Measurements from ENCODE around the gene CCDC83. TPM values are rescaled to one million over a fixed set of nuclear protein-coding genes. Genes with fewer than 3 reads are reported as not detected.
"Not testable (repeated sequence)": the region's sequence is repeated elsewhere in the genome, so short reads cannot be mapped to it uniquely, and the experiment has no call there.

The CCDC83 gene
- polyA plus RNA-seq, 2 donors: not detected

- not testable (repeated sequence) for H3K27ac ChIP-seq (ENCODE audit: low read depth in 2 of 2, low read length in 1 of 2); H3K36me3 ChIP-seq (ENCODE audit: control insufficient read depth in 2 of 2, insufficient read depth in 2 of 2, low read length in 1 of 2); H3K9me3 ChIP-seq (ENCODE audit: control insufficient read depth in 2 of 2, insufficient read depth in 1 of 2, low read depth in 1 of 2, low read length in 1 of 2); H3K27me3 ChIP-seq (ENCODE audit: control insufficient read depth in 1 of 2, insufficient read depth in 2 of 2, low read length in 2 of 2); H3K4me3 ChIP-seq (ENCODE audit: low read depth in 1 of 2, low read length in 2 of 2); H3K4me1 ChIP-seq (ENCODE audit: control insufficient read depth in 2 of 2, insufficient read depth in 2 of 2, low read length in 1 of 2)
- WGBS, 2 donors: 61 to 68% methylated on average over 2 of the region's 2 CpGs
Observed at GRCh38 chr11:85926653-85927214, 71.6 kb downstream of the CCDC83 start.

GRCh38 chr11:85930879-85931366 is 75.7 kb downstream of the CCDC83 start:
- H3K4me3 ChIP-seq (ENCODE audit: low read depth in 1 of 2, low read length in 2 of 2): no peak overlapping the region
- WGBS, 2 donors: 72 to 79% methylated on average over 11 of the region's 11 CpGs

GRCh38 chr11:85934596-85935169 is 79.5 kb downstream of the CCDC83 start:
- Histone ChIP-seq H3K4me3 (ENCODE audit: low read depth in 1 of 2, low read length in 2 of 2) (peak overlapping the region in 1 of 2 donors; percentile 3), H3K36me3 (ENCODE audit: control insufficient read depth in 2 of 2, insufficient read depth in 2 of 2, low read length in 1 of 2) (no peaks in the 10 kb centered on the region), H3K9me3 (ENCODE audit: control insufficient read depth in 2 of 2, insufficient read depth in 1 of 2, low read depth in 1 of 2, low read length in 1 of 2) (no peaks in the 10 kb centered on the region), H3K27me3 (ENCODE audit: control insufficient read depth in 1 of 2, insufficient read depth in 2 of 2, low read length in 2 of 2) (no peaks in the 10 kb centered on the region), H3K4me1 (ENCODE audit: control insufficient read depth in 2 of 2, insufficient read depth in 2 of 2, low read length in 1 of 2) (peaks cover 0 to 3% of the 10 kb centered on the region in 2 donors), H3K27ac (ENCODE audit: low read depth in 2 of 2, low read length in 1 of 2) (no peak overlapping the region)
- 55 to 61% methylated on average over 47 of the region's 47 CpGs for WGBS, 2 donors

More at GRCh38 chr11:85930879-85931366, 75.7 kb downstream of the CCDC83 start:
- Histone ChIP-seq H3K9me3 (ENCODE audit: control insufficient read depth in 2 of 2, insufficient read depth in 1 of 2, low read depth in 1 of 2, low read length in 1 of 2) (no peaks in the 10 kb centered on the region), H3K27ac (ENCODE audit: low read depth in 2 of 2, low read length in 1 of 2) (no peak overlapping the region), H3K36me3 (ENCODE audit: control insufficient read depth in 2 of 2, insufficient read depth in 2 of 2, low read length in 1 of 2) (no peaks in the 10 kb centered on the region), H3K4me1 (ENCODE audit: control insufficient read depth in 2 of 2, insufficient read depth in 2 of 2, low read length in 1 of 2) (peaks cover 0 to 3% of the 10 kb centered on the region in 2 donors), H3K27me3 (ENCODE audit: control insufficient read depth in 1 of 2, insufficient read depth in 2 of 2, low read length in 2 of 2) (no peaks in the 10 kb centered on the region)

- WGBS, 2 donors: 92 to 95% methylated on average over 10 of the region's 10 CpGs
Observed at GRCh38 chr11:85935751-85936150, 80.6 kb downstream of the CCDC83 start.

GRCh38 chr11:85937835-85938234 is 82.7 kb downstream of the CCDC83 start:
- Histone ChIP-seq H3K9me3 (ENCODE audit: control insufficient read depth in 2 of 2, insufficient read depth in 1 of 2, low read depth in 1 of 2, low read length in 1 of 2) (no peaks in the 10 kb centered on the region), H3K36me3 (ENCODE audit: control insufficient read depth in 2 of 2, insufficient read depth in 2 of 2, low read length in 1 of 2) (no peaks in the 10 kb centered on the region), H3K27ac (ENCODE audit: low read depth in 2 of 2, low read length in 1 of 2) (no peak overlapping the region), H3K4me3 (ENCODE audit: low read depth in 1 of 2, low read length in 2 of 2) (no peak overlapping the region), H3K27me3 (ENCODE audit: control insufficient read depth in 1 of 2, insufficient read depth in 2 of 2, low read length in 2 of 2) (no peaks in the 10 kb centered on the region), H3K4me1 (ENCODE audit: control insufficient read depth in 2 of 2, insufficient read depth in 2 of 2, low read length in 1 of 2) (peaks cover 0 to 3% of the 10 kb centered on the region in 2 donors)
- 100% methylated on average over 1 of the region's 1 CpG for WGBS, 2 donors

More at GRCh38 chr11:85935751-85936150, 80.6 kb downstream of the CCDC83 start:
- H3K27me3 ChIP-seq (ENCODE audit: control insufficient read depth in 1 of 2, insufficient read depth in 2 of 2, low read length in 2 of 2): no peaks in the 10 kb centered on the region
- H3K9me3 ChIP-seq (ENCODE audit: control insufficient read depth in 2 of 2, insufficient read depth in 1 of 2, low read depth in 1 of 2, low read length in 1 of 2): no peaks in the 10 kb centered on the region
- no peak overlapping the region for H3K27ac ChIP-seq (ENCODE audit: low read depth in 2 of 2, low read length in 1 of 2)
- H3K4me1 ChIP-seq (ENCODE audit: control insufficient read depth in 2 of 2, insufficient read depth in 2 of 2, low read length in 1 of 2): peaks cover 0 to 3% of the 10 kb centered on the region in 2 donors
- no peaks in the 10 kb centered on the region for H3K36me3 ChIP-seq (ENCODE audit: control insufficient read depth in 2 of 2, insufficient read depth in 2 of 2, low read length in 1 of 2)
- H3K4me3 ChIP-seq (ENCODE audit: low read depth in 1 of 2, low read length in 2 of 2): no peak overlapping the region

- peaks cover 0 to 3% of the 10 kb centered on the region in 2 donors for H3K4me1 ChIP-seq (ENCODE audit: control insufficient read depth in 2 of 2, insufficient read depth in 2 of 2, low read length in 1 of 2)
- H3K4me3 ChIP-seq (ENCODE audit: low read depth in 1 of 2, low read length in 2 of 2): no peak overlapping the region
- 67 to 68% methylated on average over 4 of the region's 4 CpGs for WGBS, 2 donors
- H3K27ac ChIP-seq (ENCODE audit: low read depth in 2 of 2, low read length in 1 of 2): no peak overlapping the region
- H3K9me3 ChIP-seq (ENCODE audit: control insufficient read depth in 2 of 2, insufficient read depth in 1 of 2, low read depth in 1 of 2, low read length in 1 of 2): no peaks in the 10 kb centered on the region
- H3K36me3 ChIP-seq (ENCODE audit: control insufficient read depth in 2 of 2, insufficient read depth in 2 of 2, low read length in 1 of 2): no peaks in the 10 kb centered on the region
- no peaks in the 10 kb centered on the region for H3K27me3 ChIP-seq (ENCODE audit: control insufficient read depth in 1 of 2, insufficient read depth in 2 of 2, low read length in 2 of 2)
Observed at GRCh38 chr11:85939099-85940015, 84.2 kb downstream of the CCDC83 start.

GRCh38 chr11:85941380-85941973 is 86.3 kb downstream of the CCDC83 start:
- Histone ChIP-seq H3K9me3 (ENCODE audit: control insufficient read depth in 2 of 2, insufficient read depth in 1 of 2, low read depth in 1 of 2, low read length in 1 of 2) (no peaks in the 10 kb centered on the region), H3K36me3 (ENCODE audit: control insufficient read depth in 2 of 2, insufficient read depth in 2 of 2, low read length in 1 of 2) (no peaks in the 10 kb centered on the region), H3K27me3 (ENCODE audit: control insufficient read depth in 1 of 2, insufficient read depth in 2 of 2, low read length in 2 of 2) (no peaks in the 10 kb centered on the region), H3K4me3 (ENCODE audit: low read depth in 1 of 2, low read length in 2 of 2) (no peak overlapping the region), H3K4me1 (ENCODE audit: control insufficient read depth in 2 of 2, insufficient read depth in 2 of 2, low read length in 1 of 2) (no peaks in the 10 kb centered on the region), H3K27ac (ENCODE audit: low read depth in 2 of 2, low read length in 1 of 2) (no peak overlapping the region)
- WGBS, 2 donors: 45 to 52% methylated on average over 6 of the region's 6 CpGs

- no peak overlapping the region for H3K27ac ChIP-seq (ENCODE audit: low read depth in 2 of 2, low read length in 1 of 2)
- WGBS, 2 donors: 88 to 98% methylated on average over 2 of the region's 2 CpGs
- H3K4me3 ChIP-seq (ENCODE audit: low read depth in 1 of 2, low read length in 2 of 2): no peak overlapping the region
- H3K27me3 ChIP-seq (ENCODE audit: control insufficient read depth in 1 of 2, insufficient read depth in 2 of 2, low read length in 2 of 2): no peaks in the 10 kb centered on the region
- no peaks in the 10 kb centered on the region for H3K36me3 ChIP-seq (ENCODE audit: control insufficient read depth in 2 of 2, insufficient read depth in 2 of 2, low read length in 1 of 2)
- no peaks in the 10 kb centered on the region for H3K9me3 ChIP-seq (ENCODE audit: control insufficient read depth in 2 of 2, insufficient read depth in 1 of 2, low read depth in 1 of 2, low read length in 1 of 2)
- no peaks in the 10 kb centered on the region for H3K4me1 ChIP-seq (ENCODE audit: control insufficient read depth in 2 of 2, insufficient read depth in 2 of 2, low read length in 1 of 2)
Observed at GRCh38 chr11:85945296-85945695, 90.1 kb downstream of the CCDC83 start.

GRCh38 chr11:85945788-85946187 is 90.6 kb downstream of the CCDC83 start:
- Histone ChIP-seq H3K36me3 (ENCODE audit: control insufficient read depth in 2 of 2, insufficient read depth in 2 of 2, low read length in 1 of 2) (no peaks in the 10 kb centered on the region), H3K27ac (ENCODE audit: low read depth in 2 of 2, low read length in 1 of 2) (no peak overlapping the region), H3K9me3 (ENCODE audit: control insufficient read depth in 2 of 2, insufficient read depth in 1 of 2, low read depth in 1 of 2, low read length in 1 of 2) (no peaks in the 10 kb centered on the region), H3K4me1 (ENCODE audit: control insufficient read depth in 2 of 2, insufficient read depth in 2 of 2, low read length in 1 of 2) (no peaks in the 10 kb centered on the region), H3K4me3 (ENCODE audit: low read depth in 1 of 2, low read length in 2 of 2) (no peak overlapping the region), H3K27me3 (ENCODE audit: control insufficient read depth in 1 of 2, insufficient read depth in 2 of 2, low read length in 2 of 2) (no peaks in the 10 kb centered on the region)

Data from esophagus (tissue), 2 donors.